PC-3 (cell line): ENCODE data around the gene SAMHD1. TPM values are rescaled to one million over a fixed set of nuclear protein-coding genes. Genes with fewer than 3 reads are reported as not detected.

Experiments
- ATAC-seq: fragments of 200-7000 bp; cut with Tn5 transposase; 2 replicates; pipeline ENCODE4 v1.9.1; 2020; ENCODE audit warnings: mild to moderate bottlenecking, moderate library complexity
- BruUV-seq: library from RNA; stranded (reverse); fragments of 400-500 nt; replicated peaks from 2 replicates; lab custom pipeline; 2021; lab: Mats Ljungman, UMichigan
- CTCF ChIA-PET: fragments of 300-600 bp; sonication (Branson Sonifier 250); formaldehyde crosslinking; loops from one replicate; lab custom pipeline; 2022; ENCODE audit warnings: antibody characterized with exemption; lab: Charles Lee
- POLR2A ChIA-PET: fragments of 300-600 bp; sonication (Branson Sonifier 250); formaldehyde crosslinking; loops from one replicate; lab custom pipeline; 2022; ENCODE audit warnings: antibody characterized with exemption; ENCODE audit not compliant: unreplicated experiment; lab: Charles Lee
- DNase-seq: peaks from one replicate; pipeline ENCODE4 v3.0.0-alpha.2; 2015
- H2AFZ ChIP-seq: fragments of 300-600 bp; sonication (generic); 2 replicates; pipeline ENCODE4 v1.6.0; 2016; ENCODE audit warnings: antibody characterized with exemption, low read length
- H3F3A ChIP-seq: fragments of 300-600 bp; sonication (generic); one replicate; pipeline ENCODE4 v1.6.0; 2017; ENCODE audit warnings: antibody characterized with exemption, low read length, control low read depth, mild to moderate bottlenecking; ENCODE audit not compliant: unreplicated experiment
- H3K27ac ChIP-seq: fragments of 300-600 bp; sonication (generic); 2 replicates; pipeline ENCODE4 v1.5.1; 2016; ENCODE audit warnings: mild to moderate bottlenecking, low read length
- H3K27me3 ChIP-seq: fragments of 300-600 bp; sonication (generic); 2 replicates; pipeline ENCODE4 v1.6.1; 2016; ENCODE audit warnings: low read length, mixed read lengths
- H3K36me3 ChIP-seq: fragments of 300-600 bp; sonication (generic); 2 replicates; pipeline ENCODE4 v1.6.1; 2016; ENCODE audit warnings: low read depth, mixed run types, low read length, mixed read lengths
- H3K4me1 ChIP-seq: fragments of 300-600 bp; sonication (generic); 2 replicates; pipeline ENCODE4 v1.5.1; 2016; ENCODE audit warnings: low read length; ENCODE audit not compliant: insufficient read depth
- H3K4me2 ChIP-seq: fragments of 300-600 bp; sonication (generic); 2 replicates; pipeline ENCODE4 v1.6.0; 2016; ENCODE audit warnings: low read length
- H3K4me3 ChIP-seq: fragments of 300-600 bp; sonication (generic); 2 replicates; pipeline ENCODE4 v1.5.1; 2016; ENCODE audit warnings: mild to moderate bottlenecking, low read length, mixed read lengths
- H3K79me2 ChIP-seq: fragments of 300-600 bp; sonication (generic); 2 replicates; pipeline ENCODE4 v1.6.1; 2017; ENCODE audit warnings: low read length, mixed read lengths
- H3K9ac ChIP-seq: fragments of 300-600 bp; sonication (generic); 2 replicates; pipeline ENCODE4 v1.6.0; 2016; ENCODE audit warnings: mild to moderate bottlenecking, low read length
- H3K9me2 ChIP-seq: fragments of 300-600 bp; sonication (generic); replicated peaks from 2 replicates; pipeline ENCODE4 v1.6.1; 2016; ENCODE audit warnings: mixed run types, low read length, mixed read lengths
- H3K9me3 ChIP-seq: fragments of 300-600 bp; sonication (generic); 2 replicates; pipeline ENCODE4 v1.6.1; 2016; ENCODE audit warnings: low read length, mixed read lengths
- H4K20me1 ChIP-seq: fragments of 300-600 bp; sonication (generic); 2 replicates; pipeline ENCODE4 v1.6.1; 2016; ENCODE audit warnings: low read length, mixed read lengths
- EZH2 ChIP-seq: fragments of 300-600 bp; sonication (generic); IDR thresholded peaks from one replicate; pipeline ENCODE4 v1.6.1; 2017; ENCODE audit warnings: antibody characterized with exemption, mild to moderate bottlenecking, low read length; ENCODE audit not compliant: unreplicated experiment
- EZH2phosphoT487 ChIP-seq: fragments of 300-600 bp; sonication (generic); IDR thresholded peaks from 2 replicates; pipeline ENCODE4 v1.6.1; 2018; ENCODE audit warnings: mild to moderate bottlenecking, antibody characterized with exemption, low read length, borderline replicate concordance
- intact Hi-C: fragments of 100-400 bp; cut with micrococcal nuclease; formaldehyde crosslinking; loops from 2 replicates; pipeline ENCODE4 v1.9.0; 2023
- total RNA-seq: library from RNA; depleted of rRNA; stranded (reverse); fragments of >200 nt; gene quantifications from 2 replicates; pipeline ENCODE4 v1.2.3, GENCODE V29; 2014
- TF ChIP-seq, protein P1 (sequence below): fragments of 300-600 bp; sonication (generic); conservative IDR thresholded peaks from 2 replicates; pipeline ENCODE4 v1.5.1; 2017; ENCODE audit warnings: antibody characterized with exemption, low read depth, mild to moderate bottlenecking, low read length

SAMHD1 gene
- total RNA-seq, 1 experiment from 2014 or later: 24.2 TPM

DNA sequence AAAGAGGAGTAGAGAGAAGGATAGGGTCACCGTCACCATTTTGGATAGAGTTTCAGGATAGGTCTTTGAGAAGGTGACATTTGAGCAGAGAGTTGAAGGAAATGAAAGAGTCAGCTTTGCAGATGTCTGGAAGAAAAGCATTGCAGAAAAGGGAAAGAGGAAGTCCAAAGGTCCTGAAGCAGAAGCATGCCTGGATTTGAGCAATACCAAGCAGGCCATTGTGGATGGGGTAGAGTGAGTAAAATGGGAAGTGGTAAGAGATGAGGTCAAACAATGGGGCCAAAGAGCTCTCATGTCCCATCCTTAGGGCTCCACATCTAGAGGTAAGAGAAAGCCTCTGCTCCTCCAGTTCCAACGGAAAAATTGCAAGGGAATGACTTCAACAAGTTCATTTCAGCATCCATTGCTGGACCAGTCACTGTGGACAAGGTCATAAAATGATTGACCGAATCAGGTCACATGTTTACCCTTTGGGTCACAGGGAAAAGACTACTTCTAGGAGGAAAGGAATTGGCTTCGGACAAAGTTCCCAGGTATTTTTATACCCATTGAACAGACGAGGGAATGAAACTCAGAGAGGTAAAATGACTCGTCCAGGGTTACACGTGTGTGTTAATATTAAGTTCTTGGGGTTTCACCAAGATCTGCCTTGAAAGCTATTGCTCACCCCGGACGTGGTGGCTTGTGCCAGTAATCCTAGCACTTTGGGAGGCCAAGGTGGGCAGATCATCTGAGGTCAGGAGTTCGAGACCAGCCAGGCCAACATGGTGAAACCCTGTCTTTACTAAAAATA, 6.6 kb upstream of the SAMHD1 start:
- no peak for TF ChIP-seq EZH2
- TF ChIP-seq EZH2phosphoT487: no peak
- TF ChIP-seq, protein P1, sequence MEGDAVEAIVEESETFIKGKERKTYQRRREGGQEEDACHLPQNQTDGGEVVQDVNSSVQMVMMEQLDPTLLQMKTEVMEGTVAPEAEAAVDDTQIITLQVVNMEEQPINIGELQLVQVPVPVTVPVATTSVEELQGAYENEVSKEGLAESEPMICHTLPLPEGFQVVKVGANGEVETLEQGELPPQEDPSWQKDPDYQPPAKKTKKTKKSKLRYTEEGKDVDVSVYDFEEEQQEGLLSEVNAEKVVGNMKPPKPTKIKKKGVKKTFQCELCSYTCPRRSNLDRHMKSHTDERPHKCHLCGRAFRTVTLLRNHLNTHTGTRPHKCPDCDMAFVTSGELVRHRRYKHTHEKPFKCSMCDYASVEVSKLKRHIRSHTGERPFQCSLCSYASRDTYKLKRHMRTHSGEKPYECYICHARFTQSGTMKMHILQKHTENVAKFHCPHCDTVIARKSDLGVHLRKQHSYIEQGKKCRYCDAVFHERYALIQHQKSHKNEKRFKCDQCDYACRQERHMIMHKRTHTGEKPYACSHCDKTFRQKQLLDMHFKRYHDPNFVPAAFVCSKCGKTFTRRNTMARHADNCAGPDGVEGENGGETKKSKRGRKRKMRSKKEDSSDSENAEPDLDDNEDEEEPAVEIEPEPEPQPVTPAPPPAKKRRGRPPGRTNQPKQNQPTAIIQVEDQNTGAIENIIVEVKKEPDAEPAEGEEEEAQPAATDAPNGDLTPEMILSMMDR: no peak
- BruUV-seq: no TSS peak
- ChIA-PET CTCF (no interaction called here), POLR2A (no interaction called here)
- H3K4me1 ChIP-seq: no peaks in the 10 kb centered on the region
- H3K36me3 ChIP-seq: peaks cover 2% of the 10 kb centered on the region; the same call in 1 of the 2 replicates
- no peak overlapping the region for H3K4me3 ChIP-seq
- H3F3A ChIP-seq: no peaks in the 10 kb centered on the region
- H4K20me1 ChIP-seq: no peaks in the 10 kb centered on the region
- no peaks in the 10 kb centered on the region for H3K79me2 ChIP-seq
- H3K9ac ChIP-seq: no peak overlapping the region
- H3K27ac ChIP-seq: no peak overlapping the region
- ATAC-seq (no peak), DNase-seq (no peak)
- no peaks in the 10 kb centered on the region for H3K9me2 ChIP-seq
- no peaks in the 10 kb centered on the region for H3K27me3 ChIP-seq
- peaks cover 5% of the 10 kb centered on the region; the same call in 1 of the 2 replicates for H3K9me3 ChIP-seq
- H3K4me2 ChIP-seq: no peak overlapping the region
- no peak overlapping the region for H2AFZ ChIP-seq
- intact Hi-C loops: no loop called here

DNA sequence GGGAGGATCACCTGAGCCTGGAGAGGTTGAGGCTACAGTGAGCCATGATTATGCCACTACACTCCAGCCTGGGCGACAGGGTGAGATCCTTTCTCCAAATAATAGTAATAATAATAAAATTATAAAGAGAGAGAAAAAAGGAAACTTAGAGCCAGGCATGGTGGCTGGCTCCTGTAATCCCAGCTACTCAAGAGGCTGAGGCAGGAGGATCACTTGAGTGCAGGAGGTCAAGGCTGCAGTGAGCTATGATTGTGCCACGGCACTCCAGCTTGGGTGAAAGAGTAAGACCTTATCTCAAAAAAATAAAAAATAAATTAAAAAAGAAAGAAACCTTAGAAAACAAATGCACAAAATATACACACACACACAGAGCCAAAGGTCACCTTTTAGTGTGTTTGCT, 5.2 kb upstream of the SAMHD1 start:
- ATAC-seq: no peak
- no peaks in the 10 kb centered on the region for H3K36me3 ChIP-seq
- no peaks in the 10 kb centered on the region for H3K27me3 ChIP-seq
- peaks cover 5% of the 10 kb centered on the region; the same call in 1 of the 2 replicates for H3K4me1 ChIP-seq
- ChIA-PET CTCF (interaction anchor here (0.6 kb wide), 1 partner anchor 35 kb away, joined by 3 read pairs; no protein-coding TSS in a partner anchor), POLR2A (no interaction called here)
- intact Hi-C loops: no loop called here
- no peaks in the 10 kb centered on the region for H3K9me2 ChIP-seq
- DNase-seq: no peak
- no peak overlapping the region for H3K27ac ChIP-seq
- no peak overlapping the region for H2AFZ ChIP-seq
- no peaks in the 10 kb centered on the region for H3F3A ChIP-seq
- no peak overlapping the region for H3K4me3 ChIP-seq
- no peaks in the 10 kb centered on the region for H4K20me1 ChIP-seq
- no TSS peak for BruUV-seq
- H3K4me2 ChIP-seq: no peak overlapping the region
- H3K9ac ChIP-seq: no peak overlapping the region
- TF ChIP-seq EZH2 (no peak), EZH2phosphoT487 (no peak)
- TF ChIP-seq, protein P1: no peak
- H3K9me3 ChIP-seq: no peaks in the 10 kb centered on the region
- H3K79me2 ChIP-seq: no peaks in the 10 kb centered on the region

DNA sequence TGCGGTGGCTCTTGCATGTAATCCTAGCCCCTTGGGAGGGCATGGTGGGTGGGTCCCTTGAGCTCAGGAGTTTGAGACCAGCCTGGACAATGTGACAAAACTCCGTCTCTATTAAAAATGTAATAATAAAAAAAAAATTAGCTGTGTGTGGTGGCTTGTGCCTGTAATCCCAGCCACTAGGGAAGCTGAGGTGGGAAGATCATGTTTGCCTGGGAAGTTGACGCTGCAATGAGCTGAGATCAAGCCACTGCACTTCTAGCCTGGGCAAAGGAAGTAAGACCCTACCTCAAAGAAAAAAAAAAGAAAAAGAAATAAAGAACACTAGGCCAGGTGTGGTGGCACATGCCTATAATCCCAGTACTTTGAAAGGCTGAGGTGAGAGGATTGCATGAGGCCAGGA, 4.5 kb upstream of the SAMHD1 start:
- Histone ChIP-seq H3K4me2 (no peak overlapping the region), H3K36me3 (no peaks in the 10 kb centered on the region), H3K27ac (no peak overlapping the region), H3F3A (no peaks in the 10 kb centered on the region), H3K27me3 (no peaks in the 10 kb centered on the region), H3K4me3 (no peak overlapping the region), H3K9me3 (no peaks in the 10 kb centered on the region), H3K4me1 (peaks cover 5% of the 10 kb centered on the region; the same call in 1 of the 2 replicates), H4K20me1 (no peaks in the 10 kb centered on the region), H3K9me2 (no peaks in the 10 kb centered on the region), H3K9ac (no peak overlapping the region), H2AFZ (no peak overlapping the region), H3K79me2 (0 out of 2 replicates have a peak, but pooled peaks cover under 1% of the 10 kb centered on the region)
- DNase-seq (no peak), ATAC-seq (no peak)
- POLR2A ChIA-PET: interaction anchor here (0.6 kb wide), 1 partner anchor 796 kb away, joined by 3 read pairs; no protein-coding TSS in a partner anchor
- CTCF ChIA-PET: no interaction called here
- intact Hi-C loops: no loop called here
- no TSS peak for BruUV-seq
- TF ChIP-seq EZH2phosphoT487 (no peak), EZH2 (no peak)
- TF ChIP-seq, protein P1: no peak
